ENCODE results near the gene MRPL20. TPM values are rescaled to one million over a fixed set of nuclear protein-coding genes. Genes with fewer than 3 reads are reported as not detected.

The MRPL20 gene
- total and polyA plus RNA-seq, 10 donors = 67.4 to 168 (median 101) TPM

DNA sequence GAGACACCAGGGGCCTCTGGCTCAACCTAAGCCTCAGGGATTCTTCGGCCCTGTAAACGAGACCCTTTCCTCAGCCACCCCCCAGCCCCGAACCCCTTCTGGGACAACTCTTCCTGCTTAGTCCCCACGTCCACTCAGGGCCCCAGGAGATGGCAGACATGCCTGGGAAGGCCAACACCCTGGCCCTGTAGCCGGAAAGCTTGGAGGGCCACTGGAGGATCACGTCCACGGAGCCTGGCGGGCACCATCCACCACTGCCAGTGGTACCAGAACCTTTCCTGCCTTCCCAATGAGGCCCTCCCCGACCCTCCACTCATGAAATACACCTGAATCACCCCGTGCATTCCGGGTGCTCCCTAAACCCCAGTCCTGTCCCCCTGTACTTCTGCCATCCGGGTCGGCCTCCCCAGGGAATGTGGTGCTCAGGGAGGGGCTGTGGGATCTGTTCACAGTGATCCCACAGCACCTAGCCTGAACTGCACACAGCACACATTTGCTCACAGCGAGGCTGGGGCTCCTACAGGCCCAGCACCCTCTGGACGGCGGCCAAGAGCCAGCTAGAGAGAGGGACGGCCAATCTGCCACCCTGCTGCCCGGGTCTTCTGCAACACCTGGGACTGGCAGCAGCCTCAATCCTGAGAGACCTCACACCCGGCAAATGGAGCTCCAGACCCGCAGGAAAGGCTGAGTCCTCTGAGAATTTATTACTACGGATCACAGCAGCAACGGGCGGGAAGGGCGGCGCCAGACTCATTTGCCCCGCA, 33.9 kb downstream of the MRPL20 start:
- H3K9me3 ChIP-seq = no peaks in the 10 kb centered on the region
- H3K27me3 ChIP-seq (replicated peaks in 1 of 7) = no peaks in the 10 kb centered on the region
- H3K4me3 ChIP-seq = peak overlapping the region in 3 of 8 donors; percentile 83 to 97 (median 83)
- no peak for DNase-seq
- no peak for TF ChIP-seq CTCF (IDR thresholded peaks at IDR 0.05 in 8 of 11, conservative IDR thresholded peaks at IDR 0.05 in 3 of 11)
- no peak for TF ChIP-seq POLR2AphosphoS5 (IDR thresholded peaks at IDR 0.05)
- no peak for TF ChIP-seq POLR2A (IDR thresholded peaks at IDR 0.05)
- H3K27ac ChIP-seq = no peak overlapping the region
- WGBS, 5 donors = 90 to 97% (median 91%) methylated on average over 20 to 26 of the region's 26 CpGs
- H3K4me1 ChIP-seq = peaks cover 22 to 53% (median 46%) of the 10 kb centered on the region in 6 donors
- intact Hi-C loops (cut with DNase I; ENCODE audit: low total_unique reads) = no loop called here
- peaks cover 0 to 20% (median 9%) of the 10 kb centered on the region in 6 donors for H3K36me3 ChIP-seq

- H3K27me3 ChIP-seq (replicated peaks in 1 of 7) = no peaks in the 10 kb centered on the region
- intact Hi-C loops (cut with DNase I; ENCODE audit: low total_unique reads) = no loop called here
- H3K9me3 ChIP-seq = peaks cover 0 to 4% (median 0%) of the 10 kb centered on the region in 8 donors
- TF ChIP-seq POLR2AphosphoS5 (IDR thresholded peaks at IDR 0.05) (peak in 2 of 3 donors; percentile 49 to 73), CTCF (IDR thresholded peaks at IDR 0.05 in 8 of 11, conservative IDR thresholded peaks at IDR 0.05 in 3 of 11) (peak; percentile 77 to 98 (median 96)), POLR2A (IDR thresholded peaks at IDR 0.05) (no peak)
- peak overlapping the region in 1 of 8 donors; percentile 43 for H3K4me3 ChIP-seq
- DNase-seq = peak; percentile 93
- H3K4me1 ChIP-seq = peaks cover 22 to 53% (median 46%) of the 10 kb centered on the region in 6 donors
- peaks cover 0 to 20% (median 9%) of the 10 kb centered on the region in 6 donors for H3K36me3 ChIP-seq
- 13 to 33% (median 29%) methylated on average over 19 to 26 of the region's 26 CpGs for WGBS, 5 donors
- H3K27ac ChIP-seq = peak overlapping the region in 3 of 8 donors; percentile 49 to 63 (median 58)
Measured at GRCh38 chr1:1371746-1372711, 35.1 kb downstream of the MRPL20 start.

- TF ChIP-seq POLR2A (IDR thresholded peaks at IDR 0.05) (no peak), POLR2AphosphoS5 (IDR thresholded peaks at IDR 0.05) (peak; percentile 0 to 25 (median 2)), CTCF (IDR thresholded peaks at IDR 0.05 in 8 of 11, conservative IDR thresholded peaks at IDR 0.05 in 3 of 11) (no peak)
- DNase-seq = no peak
- Histone ChIP-seq H3K27me3 (replicated peaks in 1 of 7) (no peaks in the 10 kb centered on the region), H3K4me1 (peaks cover 22 to 50% (median 45%) of the 10 kb centered on the region in 6 donors), H3K4me3 (peak overlapping the region in 1 of 8 donors; percentile 43), H3K27ac (peak overlapping the region in 2 of 8 donors; percentile 58 to 63), H3K9me3 (peaks cover 0 to 6% (median 0%) of the 10 kb centered on the region in 8 donors), H3K36me3 (peaks cover 0 to 20% (median 9%) of the 10 kb centered on the region in 6 donors)
- intact Hi-C loops (cut with DNase I; ENCODE audit: low total_unique reads) = no loop called here
- 22 to 37% (median 24%) methylated on average over 10 to 12 of the region's 12 CpGs for WGBS, 5 donors
Measured at GRCh38 chr1:1371364-1371745, 35.7 kb downstream of the MRPL20 start.

Data from spleen (tissue), 11 donors.